IPS-15b (cell line): Measurements from ENCODE around the gene GKAP1.
"Not testable (repeated sequence)": the region's sequence is repeated elsewhere in the genome, so short reads cannot be mapped to it uniquely, and the experiment has no call there.

ENCODE experiments used
- H3K27me3 ChIP-seq: one replicate; pipeline ENCODE4 v1.6.1; 2013; ENCODE audit warnings: low read length; ENCODE audit not compliant: control insufficient read depth, insufficient read depth
- H3K36me3 ChIP-seq: one replicate; pipeline ENCODE4 v1.6.1; 2013; ENCODE audit warnings: low read length; ENCODE audit not compliant: control insufficient read depth, insufficient read depth
- H3K4me1 ChIP-seq: one replicate; pipeline ENCODE4 v1.6.1; 2013; ENCODE audit warnings: mild to moderate bottlenecking, low read length; ENCODE audit not compliant: control insufficient read depth, insufficient read depth
- H3K4me3 ChIP-seq: one replicate; pipeline ENCODE4 v1.5.1; 2013; ENCODE audit warnings: low read depth, low read length
- H3K9ac ChIP-seq: one replicate; pipeline ENCODE4 v1.6.1; 2013; ENCODE audit warnings: low read depth, mild to moderate bottlenecking, low read length
- H3K9me3 ChIP-seq: one replicate; pipeline ENCODE4 v1.6.1; 2013; ENCODE audit warnings: mild to moderate bottlenecking, low read length; ENCODE audit not compliant: control insufficient read depth, insufficient read depth

GKAP1 gene

GRCh38 chr9:83794051-83794450, 23.5 kb downstream of the GKAP1 start:
- H3K9ac ChIP-seq, result no peak overlapping the region
- H3K36me3 ChIP-seq, result no peaks in the 10 kb centered on the region
- H3K4me3 ChIP-seq, result no peak overlapping the region
- H3K9me3 ChIP-seq, result no peaks in the 10 kb centered on the region
- no peaks in the 10 kb centered on the region for H3K27me3 ChIP-seq
- H3K4me1 ChIP-seq, result no peaks in the 10 kb centered on the region

GRCh38 chr9:83792746-83793145, 24.8 kb downstream of the GKAP1 start:
- Histone ChIP-seq H3K4me1 (no peaks in the 10 kb centered on the region), H3K27me3 (no peaks in the 10 kb centered on the region), H3K9ac (no peak overlapping the region)

GRCh38 chr9:83778164-83778563, 39.4 kb downstream of the GKAP1 start:
- no peak overlapping the region for H3K9ac ChIP-seq
- no peaks in the 10 kb centered on the region for H3K9me3 ChIP-seq
- no peaks in the 10 kb centered on the region for H3K4me1 ChIP-seq
- H3K36me3 ChIP-seq, result no peaks in the 10 kb centered on the region
- no peak overlapping the region for H3K4me3 ChIP-seq
- no peaks in the 10 kb centered on the region for H3K27me3 ChIP-seq

More at GRCh38 chr9:83792746-83793145, 24.8 kb downstream of the GKAP1 start:
- H3K4me3 ChIP-seq, result no peak overlapping the region
- no peaks in the 10 kb centered on the region for H3K36me3 ChIP-seq
- H3K9me3 ChIP-seq, result no peaks in the 10 kb centered on the region

- Histone ChIP-seq H3K36me3 (no peaks in the 10 kb centered on the region), H3K4me1 (no peaks in the 10 kb centered on the region), H3K9me3 (no peaks in the 10 kb centered on the region), H3K27me3 (no peaks in the 10 kb centered on the region), H3K9ac (no peak overlapping the region), H3K4me3 (no peak overlapping the region)
Measured at GRCh38 chr9:83775932-83776331, 41.6 kb downstream of the GKAP1 start.

- Histone ChIP-seq H3K36me3 (no peaks in the 10 kb centered on the region), H3K4me3 (no peak overlapping the region), H3K27me3 (no peaks in the 10 kb centered on the region), H3K9ac (no peak overlapping the region), H3K4me1 (no peaks in the 10 kb centered on the region), H3K9me3 (no peaks in the 10 kb centered on the region)
Measured at GRCh38 chr9:83772860-83773259, 44.7 kb downstream of the GKAP1 start.

- Histone ChIP-seq H3K27me3 (no peaks in the 10 kb centered on the region), H3K9ac (no peak overlapping the region), H3K4me3 (no peak overlapping the region)
Measured at GRCh38 chr9:83765376-83765775, 52.2 kb downstream of the GKAP1 start.

GRCh38 chr9:83754383-83754977, 63.1 kb downstream of the GKAP1 start:
- H3K4me1 ChIP-seq, result no peaks in the 10 kb centered on the region
- no peak overlapping the region for H3K4me3 ChIP-seq
- no peaks in the 10 kb centered on the region for H3K9me3 ChIP-seq
- H3K27me3 ChIP-seq, result no peaks in the 10 kb centered on the region
- no peak overlapping the region for H3K9ac ChIP-seq
- H3K36me3 ChIP-seq, result no peaks in the 10 kb centered on the region

More at GRCh38 chr9:83765376-83765775, 52.2 kb downstream of the GKAP1 start:
- Histone ChIP-seq H3K36me3 (no peaks in the 10 kb centered on the region), H3K9me3 (no peaks in the 10 kb centered on the region), H3K4me1 (no peaks in the 10 kb centered on the region)

- no peaks in the 10 kb centered on the region for H3K36me3 ChIP-seq
- H3K27me3 ChIP-seq, result no peaks in the 10 kb centered on the region
- no peak overlapping the region for H3K4me3 ChIP-seq
- H3K9ac ChIP-seq, result no peak overlapping the region
- H3K4me1 ChIP-seq, result no peaks in the 10 kb centered on the region
- H3K9me3 ChIP-seq, result no peaks in the 10 kb centered on the region
Measured at GRCh38 chr9:83749706-83750105, 67.9 kb downstream of the GKAP1 start.

GRCh38 chr9:83744206-83744605, 73.4 kb downstream of the GKAP1 start:
- H3K9ac ChIP-seq, result no peak overlapping the region
- no peaks in the 10 kb centered on the region for H3K4me1 ChIP-seq
- no peaks in the 10 kb centered on the region for H3K27me3 ChIP-seq

GRCh38 chr9:83733739-83734138, 83.8 kb downstream of the GKAP1 start:
- H3K4me3 ChIP-seq, result no peak overlapping the region
- H3K9ac ChIP-seq, result no peak overlapping the region
- no peaks in the 10 kb centered on the region for H3K4me1 ChIP-seq
- no peaks in the 10 kb centered on the region for H3K36me3 ChIP-seq
- H3K27me3 ChIP-seq, result peaks cover 3% of the 10 kb centered on the region
- no peaks in the 10 kb centered on the region for H3K9me3 ChIP-seq

More at GRCh38 chr9:83744206-83744605, 73.4 kb downstream of the GKAP1 start:
- Histone ChIP-seq H3K4me3 (no peak overlapping the region), H3K9me3 (no peaks in the 10 kb centered on the region), H3K36me3 (no peaks in the 10 kb centered on the region)

- not testable (repeated sequence) for H3K4me3 ChIP-seq, H3K4me1 ChIP-seq, H3K9me3 ChIP-seq, H3K27me3 ChIP-seq, H3K9ac ChIP-seq, H3K36me3 ChIP-seq
Measured at GRCh38 chr9:83728591-83729368, 88.8 kb downstream of the GKAP1 start.

- H3K4me1 ChIP-seq, result no peaks in the 10 kb centered on the region
- H3K4me3 ChIP-seq, result no peak overlapping the region
- no peaks in the 10 kb centered on the region for H3K27me3 ChIP-seq
- no peaks in the 10 kb centered on the region for H3K36me3 ChIP-seq
- H3K9me3 ChIP-seq, result no peaks in the 10 kb centered on the region
- no peak overlapping the region for H3K9ac ChIP-seq
Measured at GRCh38 chr9:83724436-83724835, 93.1 kb downstream of the GKAP1 start.
